Liver (tissue), 9 donors: Measurements from ENCODE around the gene TPK1. TPM values are rescaled to one million over a fixed set of nuclear protein-coding genes. Genes with fewer than 3 reads are reported as not detected.

Source experiments
- DNase-seq: peaks from one replicate; pipeline ENCODE4 v3.0.0-alpha.2; 2017; ENCODE audit warnings: low spot score
- H3K27ac ChIP-seq, 2 donors: one replicate each; pipeline ENCODE4 v1.7.0; 2013; ENCODE audit warnings: inconsistent platforms in 2 of 2, low read length in 2 of 2, control low read depth in 1 of 2, low read depth in 1 of 2, mild to moderate bottlenecking in 1 of 2
- H3K27me3 ChIP-seq, 4 donors: one replicate each; pipeline versions ENCODE4 v1.6.1 to v1.7.0; 2013; ENCODE audit warnings: low read length in 3 of 4, inconsistent platforms in 1 of 4, mild to moderate bottlenecking in 1 of 4, moderate library complexity in 1 of 4; ENCODE audit not compliant: control insufficient read depth in 4 of 4, insufficient read depth in 4 of 4
- H3K36me3 ChIP-seq, 4 donors: one replicate each; pipeline versions ENCODE4 v1.6.1 to v1.7.0; 2013; ENCODE audit warnings: low read length in 3 of 4, mild to moderate bottlenecking in 3 of 4, low read depth in 1 of 4, moderate library complexity in 1 of 4; ENCODE audit not compliant: control insufficient read depth in 4 of 4, insufficient read depth in 3 of 4
- H3K4me1 ChIP-seq, 4 donors: one replicate each; pipeline versions ENCODE4 v1.6.1 to v1.7.0; 2013; ENCODE audit warnings: low read length in 3 of 4, mild to moderate bottlenecking in 3 of 4, moderate library complexity in 1 of 4; ENCODE audit not compliant: control insufficient read depth in 4 of 4, insufficient read depth in 4 of 4
- H3K4me3 ChIP-seq, 3 donors: one replicate each; pipeline versions ENCODE4 v1.6.1 to v1.7.0; 2013; ENCODE audit warnings: low read length in 3 of 3, control low read depth in 1 of 3, low read depth in 1 of 3, mild to moderate bottlenecking in 1 of 3
- H3K9ac ChIP-seq, 2 donors: one replicate each; pipeline ENCODE4 v1.7.0; 2013; ENCODE audit warnings: low read length in 2 of 2, mild to moderate bottlenecking in 2 of 2, moderate library complexity in 2 of 2, control low read depth in 1 of 2, low read depth in 1 of 2
- H3K9me3 ChIP-seq, 4 donors: one replicate each; pipeline versions ENCODE4 v1.6.1 to v1.7.0; 2013; ENCODE audit warnings: low read length in 3 of 4; ENCODE audit not compliant: control insufficient read depth in 4 of 4
- EGR1 ChIP-seq, 2 donors: IDR thresholded peaks; 2 replicates each; pipeline ENCODE4 v1.6.1; 2016 to 2018; ENCODE audit warnings: antibody characterized with exemption in 2 of 2, low read depth in 2 of 2
- FOXA1 ChIP-seq: IDR thresholded peaks from 2 replicates; pipeline ENCODE4 v1.6.1; 2016; ENCODE audit warnings: antibody characterized with exemption
- FOXA2 ChIP-seq: IDR thresholded peaks from 2 replicates; pipeline ENCODE4 v1.6.1; 2016; ENCODE audit warnings: antibody characterized with exemption
- GABPA ChIP-seq, 2 donors: IDR thresholded peaks in 1 of 2; conservative IDR thresholded peaks in 1 of 2; 2 replicates each; pipeline ENCODE4 v1.6.1; 2016; ENCODE audit warnings: antibody characterized with exemption in 2 of 2, mild to moderate bottlenecking in 1 of 2, moderate library complexity in 1 of 2
- HNF4A ChIP-seq, 2 donors: conservative IDR thresholded peaks; 2 replicates each; pipeline ENCODE4 v1.6.1; 2016; ENCODE audit warnings: antibody characterized with exemption in 2 of 2, mild to moderate bottlenecking in 2 of 2
- JUND ChIP-seq, 2 donors: IDR thresholded peaks; 2 replicates each; pipeline ENCODE4 v1.6.1; 2016; ENCODE audit warnings: antibody characterized with exemption in 2 of 2
- NR2F2 ChIP-seq: IDR thresholded peaks from 2 replicates; pipeline ENCODE4 v1.6.1; 2016; ENCODE audit warnings: antibody characterized with exemption
- RAD21 ChIP-seq, 2 donors: IDR thresholded peaks; 2 replicates each; pipeline ENCODE4 v1.6.1; 2016; ENCODE audit warnings: antibody characterized with exemption in 2 of 2, mild to moderate bottlenecking in 2 of 2
- RXRA ChIP-seq, 2 donors: IDR thresholded peaks; 2 replicates each; pipeline ENCODE4 v1.6.1; 2017 to 2018; ENCODE audit warnings: antibody characterized with exemption in 2 of 2, mild to moderate bottlenecking in 1 of 2
- SP1 ChIP-seq: IDR thresholded peaks from 2 replicates; pipeline ENCODE4 v1.6.1; 2018; ENCODE audit warnings: antibody characterized with exemption, mild to moderate bottlenecking
- TAF1 ChIP-seq: conservative IDR thresholded peaks from 2 replicates; pipeline ENCODE4 v1.6.1; 2016; ENCODE audit warnings: antibody characterized with exemption, mild to moderate bottlenecking
- WGBS: extraction: QIAGEN DNeasy Blood & Tissue Kit; methylation state at CpG from one replicate; pipeline ENCODE4 v1.1.7; 2013; 5-methylcytosine and 5-hydroxymethylcytosine counted together
- polyA plus RNA-seq, 2 donors: library from polyadenylated mRNA; stranded (reverse) in 1 of 2; unstranded in 1 of 2; fragments of 200-250 nt in 1 of 2; fragments of >200 nt in 1 of 2; fragmentation: Nextera tagmentation in 1 of 2; extraction: Ambion mirVana in 1 of 2; gene quantifications; one replicate each; pipeline versions ENCODE4 v1.2.1 to v1.2.3, GENCODE V29; 2013 to 2015
- total RNA-seq, 2 donors: library from RNA; depleted of rRNA; stranded (reverse); fragments of >200 nt; gene quantifications; one replicate each; pipeline ENCODE4 v1.2.3, GENCODE V29; 2014
- TF ChIP-seq, protein P1 (sequence below): fragments of 150-350 bp; IDR thresholded peaks from 2 replicates; pipeline ENCODE4 v1.5.1; 2017; ENCODE audit warnings: improper control_type of control experiment, low read depth, low read length; ENCODE audit not compliant: missing input control
- TF ChIP-seq, protein P2 (sequence below): IDR thresholded peaks from 2 replicates; pipeline ENCODE4 v1.6.1; 2016; ENCODE audit warnings: antibody characterized with exemption
- TF ChIP-seq, protein P3 (sequence below): IDR thresholded peaks from 2 replicates; pipeline ENCODE4 v1.6.1; 2016; ENCODE audit warnings: antibody characterized with exemption
- TF ChIP-seq, protein P4 (sequence below): IDR thresholded peaks from 2 replicates; pipeline ENCODE4 v1.6.1; 2016; ENCODE audit warnings: antibody characterized with exemption
- TF ChIP-seq, protein P5 (sequence below): IDR thresholded peaks from 2 replicates; pipeline ENCODE4 v1.6.1; 2016; ENCODE audit warnings: antibody characterized with exemption, mild to moderate bottlenecking
- donor health status: healthy.
- donor health status: healthy.
- donor health status: healthy.
- donor health status: healthy.
- donor health status: healthy.

The TPK1 gene
- total and polyA plus RNA-seq, 4 donors, result 2.2 to 7.5 (median 3.3) TPM

DNA sequence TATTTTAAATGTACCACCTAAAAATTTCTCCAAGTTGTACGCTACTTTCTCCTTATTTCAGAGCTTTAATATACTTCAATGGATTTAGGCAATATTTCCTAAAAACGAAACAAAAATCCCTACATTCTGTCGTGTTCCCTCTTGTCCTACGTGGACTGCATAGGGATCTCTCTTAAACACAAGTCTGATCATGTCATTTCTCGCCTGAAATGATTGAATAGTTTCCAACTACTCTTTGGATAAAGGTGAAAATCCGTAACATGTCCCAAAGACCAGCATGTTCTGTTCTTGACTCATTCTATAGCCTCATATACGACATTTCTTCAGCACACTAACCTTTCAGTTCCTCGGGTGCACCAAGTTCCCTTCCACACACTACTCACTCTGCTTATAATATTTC lies 17.7 kb upstream of the TPK1 start:
- H3K36me3 ChIP-seq, result no peaks in the 10 kb centered on the region
- no peak for DNase-seq
- 78% methylated on average over 8 of the region's 8 CpGs for WGBS
- no peak for TF ChIP-seq GABPA (IDR thresholded peaks at IDR 0.05 in 1 of 2, conservative IDR thresholded peaks at IDR 0.05 in 1 of 2)
- TF ChIP-seq, protein P1, sequence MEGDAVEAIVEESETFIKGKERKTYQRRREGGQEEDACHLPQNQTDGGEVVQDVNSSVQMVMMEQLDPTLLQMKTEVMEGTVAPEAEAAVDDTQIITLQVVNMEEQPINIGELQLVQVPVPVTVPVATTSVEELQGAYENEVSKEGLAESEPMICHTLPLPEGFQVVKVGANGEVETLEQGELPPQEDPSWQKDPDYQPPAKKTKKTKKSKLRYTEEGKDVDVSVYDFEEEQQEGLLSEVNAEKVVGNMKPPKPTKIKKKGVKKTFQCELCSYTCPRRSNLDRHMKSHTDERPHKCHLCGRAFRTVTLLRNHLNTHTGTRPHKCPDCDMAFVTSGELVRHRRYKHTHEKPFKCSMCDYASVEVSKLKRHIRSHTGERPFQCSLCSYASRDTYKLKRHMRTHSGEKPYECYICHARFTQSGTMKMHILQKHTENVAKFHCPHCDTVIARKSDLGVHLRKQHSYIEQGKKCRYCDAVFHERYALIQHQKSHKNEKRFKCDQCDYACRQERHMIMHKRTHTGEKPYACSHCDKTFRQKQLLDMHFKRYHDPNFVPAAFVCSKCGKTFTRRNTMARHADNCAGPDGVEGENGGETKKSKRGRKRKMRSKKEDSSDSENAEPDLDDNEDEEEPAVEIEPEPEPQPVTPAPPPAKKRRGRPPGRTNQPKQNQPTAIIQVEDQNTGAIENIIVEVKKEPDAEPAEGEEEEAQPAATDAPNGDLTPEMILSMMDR, result no peak
- no peak for TF ChIP-seq NR2F2
- no peak for TF ChIP-seq JUND (IDR thresholded peaks at IDR 0.05)
- TF ChIP-seq, protein P2, sequence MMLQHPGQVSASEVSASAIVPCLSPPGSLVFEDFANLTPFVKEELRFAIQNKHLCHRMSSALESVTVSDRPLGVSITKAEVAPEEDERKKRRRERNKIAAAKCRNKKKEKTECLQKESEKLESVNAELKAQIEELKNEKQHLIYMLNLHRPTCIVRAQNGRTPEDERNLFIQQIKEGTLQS, result no peak
- no peak for TF ChIP-seq RAD21 (IDR thresholded peaks at IDR 0.05)
- TF ChIP-seq TAF1, result no peak
- TF ChIP-seq, protein P3, sequence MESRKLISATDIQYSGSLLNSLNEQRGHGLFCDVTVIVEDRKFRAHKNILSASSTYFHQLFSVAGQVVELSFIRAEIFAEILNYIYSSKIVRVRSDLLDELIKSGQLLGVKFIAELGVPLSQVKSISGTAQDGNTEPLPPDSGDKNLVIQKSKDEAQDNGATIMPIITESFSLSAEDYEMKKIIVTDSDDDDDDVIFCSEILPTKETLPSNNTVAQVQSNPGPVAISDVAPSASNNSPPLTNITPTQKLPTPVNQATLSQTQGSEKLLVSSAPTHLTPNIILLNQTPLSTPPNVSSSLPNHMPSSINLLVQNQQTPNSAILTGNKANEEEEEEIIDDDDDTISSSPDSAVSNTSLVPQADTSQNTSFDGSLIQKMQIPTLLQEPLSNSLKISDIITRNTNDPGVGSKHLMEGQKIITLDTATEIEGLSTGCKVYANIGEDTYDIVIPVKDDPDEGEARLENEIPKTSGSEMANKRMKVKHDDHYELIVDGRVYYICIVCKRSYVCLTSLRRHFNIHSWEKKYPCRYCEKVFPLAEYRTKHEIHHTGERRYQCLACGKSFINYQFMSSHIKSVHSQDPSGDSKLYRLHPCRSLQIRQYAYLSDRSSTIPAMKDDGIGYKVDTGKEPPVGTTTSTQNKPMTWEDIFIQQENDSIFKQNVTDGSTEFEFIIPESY, result no peak
- TF ChIP-seq EGR1 (IDR thresholded peaks at IDR 0.05; ENCODE audit: low read depth in 2 of 2), result no peak
- TF ChIP-seq HNF4A (conservative IDR thresholded peaks at IDR 0.05), result no peak
- H3K27ac ChIP-seq, result no peak overlapping the region
- H3K9ac ChIP-seq, result no peak overlapping the region
- H3K4me1 ChIP-seq, result no peaks in the 10 kb centered on the region
- peaks cover 0 to 5% (median 0%) of the 10 kb centered on the region in 4 donors for H3K27me3 ChIP-seq
- H3K4me3 ChIP-seq, result no peak overlapping the region
- no peaks in the 10 kb centered on the region for H3K9me3 ChIP-seq

DNA sequence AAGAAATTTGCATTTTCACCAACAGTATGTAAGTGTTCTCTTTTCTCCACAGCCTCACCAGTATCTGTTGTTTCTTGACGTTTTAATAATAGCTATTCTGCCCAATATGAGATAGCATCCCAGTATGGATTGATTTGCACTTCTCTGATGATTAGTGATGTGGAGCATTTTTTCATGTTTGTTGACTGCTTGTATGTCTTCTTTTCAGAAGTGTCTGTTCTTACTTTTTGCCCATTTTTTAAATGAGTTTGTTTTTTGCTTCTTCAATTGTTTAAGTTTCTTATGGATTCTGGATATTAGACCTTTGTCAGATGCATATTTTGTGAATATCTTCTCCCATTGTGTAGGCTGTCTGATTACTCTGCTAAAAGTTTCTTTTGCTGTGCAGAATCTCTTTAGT lies 12.2 kb upstream of the TPK1 start:
- H3K4me1 ChIP-seq, result no peaks in the 10 kb centered on the region
- H3K36me3 ChIP-seq, result no peaks in the 10 kb centered on the region
- 54% methylated on average over 1 of the region's 1 CpG for WGBS

More for the DNA sequence above, 12.2 kb upstream of the TPK1 start:
- Histone ChIP-seq H3K27ac (no peak overlapping the region), H3K27me3 (peaks cover 0 to 3% (median 1%) of the 10 kb centered on the region in 4 donors), H3K4me3 (no peak overlapping the region), H3K9me3 (no peaks in the 10 kb centered on the region), H3K9ac (no peak overlapping the region)
- TF ChIP-seq SP1 (no peak), GABPA (IDR thresholded peaks at IDR 0.05 in 1 of 2, conservative IDR thresholded peaks at IDR 0.05 in 1 of 2) (no peak), HNF4A (conservative IDR thresholded peaks at IDR 0.05) (no peak), FOXA2 (no peak), EGR1 (IDR thresholded peaks at IDR 0.05; ENCODE audit: low read depth in 2 of 2) (no peak), RXRA (IDR thresholded peaks at IDR 0.05) (no peak), FOXA1 (no peak), RAD21 (IDR thresholded peaks at IDR 0.05) (no peak), NR2F2 (no peak)
- TF ChIP-seq, protein P3, result no peak
- TF ChIP-seq, protein P4, sequence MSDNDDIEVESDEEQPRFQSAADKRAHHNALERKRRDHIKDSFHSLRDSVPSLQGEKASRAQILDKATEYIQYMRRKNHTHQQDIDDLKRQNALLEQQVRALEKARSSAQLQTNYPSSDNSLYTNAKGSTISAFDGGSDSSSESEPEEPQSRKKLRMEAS, result no peak
- TF ChIP-seq, protein P5, sequence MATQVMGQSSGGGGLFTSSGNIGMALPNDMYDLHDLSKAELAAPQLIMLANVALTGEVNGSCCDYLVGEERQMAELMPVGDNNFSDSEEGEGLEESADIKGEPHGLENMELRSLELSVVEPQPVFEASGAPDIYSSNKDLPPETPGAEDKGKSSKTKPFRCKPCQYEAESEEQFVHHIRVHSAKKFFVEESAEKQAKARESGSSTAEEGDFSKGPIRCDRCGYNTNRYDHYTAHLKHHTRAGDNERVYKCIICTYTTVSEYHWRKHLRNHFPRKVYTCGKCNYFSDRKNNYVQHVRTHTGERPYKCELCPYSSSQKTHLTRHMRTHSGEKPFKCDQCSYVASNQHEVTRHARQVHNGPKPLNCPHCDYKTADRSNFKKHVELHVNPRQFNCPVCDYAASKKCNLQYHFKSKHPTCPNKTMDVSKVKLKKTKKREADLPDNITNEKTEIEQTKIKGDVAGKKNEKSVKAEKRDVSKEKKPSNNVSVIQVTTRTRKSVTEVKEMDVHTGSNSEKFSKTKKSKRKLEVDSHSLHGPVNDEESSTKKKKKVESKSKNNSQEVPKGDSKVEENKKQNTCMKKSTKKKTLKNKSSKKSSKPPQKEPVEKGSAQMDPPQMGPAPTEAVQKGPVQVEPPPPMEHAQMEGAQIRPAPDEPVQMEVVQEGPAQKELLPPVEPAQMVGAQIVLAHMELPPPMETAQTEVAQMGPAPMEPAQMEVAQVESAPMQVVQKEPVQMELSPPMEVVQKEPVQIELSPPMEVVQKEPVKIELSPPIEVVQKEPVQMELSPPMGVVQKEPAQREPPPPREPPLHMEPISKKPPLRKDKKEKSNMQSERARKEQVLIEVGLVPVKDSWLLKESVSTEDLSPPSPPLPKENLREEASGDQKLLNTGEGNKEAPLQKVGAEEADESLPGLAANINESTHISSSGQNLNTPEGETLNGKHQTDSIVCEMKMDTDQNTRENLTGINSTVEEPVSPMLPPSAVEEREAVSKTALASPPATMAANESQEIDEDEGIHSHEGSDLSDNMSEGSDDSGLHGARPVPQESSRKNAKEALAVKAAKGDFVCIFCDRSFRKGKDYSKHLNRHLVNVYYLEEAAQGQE, result no peak
- TF ChIP-seq, protein P2, result no peak
- DNase-seq, result no peak
